ENCODE measurements around the gene TMEM45A.

GRCh38 chr3:100602506-100603444 lies 110.4 kb downstream of the TMEM45A start:
- TF ChIP-seq CTCF (IDR thresholded peaks at IDR 0.05) (no peak), CHD2 (IDR thresholded peaks at IDR 0.05; ENCODE audit: low read length, partially characterized antibody) (no peak), REST (IDR thresholded peaks at IDR 0.05; ENCODE audit: low read depth, low read length) (no peak), RCOR1 (IDR thresholded peaks at IDR 0.05; ENCODE audit: low read length) (no peak), SIN3A (IDR thresholded peaks at IDR 0.05; ENCODE audit: borderline replicate concordance, low read depth, low read length) (no peak), YY1 (IDR thresholded peaks at IDR 0.05; ENCODE audit: low read depth) (no peak)
